Activated gamma-delta T cell treated with anti-CD3 and anti-CD28 coated beads, Interleukin-2, amount 50 U/mL, for 16 hours (primary cell): Measurements from ENCODE around the gene ATPAF2.

ENCODE experiments used
- DNase-seq: peaks from one replicate; pipeline ENCODE4 v3.0.0-alpha.2; 2020; ENCODE audit warnings: low read depth

Gene ATPAF2

DNA sequence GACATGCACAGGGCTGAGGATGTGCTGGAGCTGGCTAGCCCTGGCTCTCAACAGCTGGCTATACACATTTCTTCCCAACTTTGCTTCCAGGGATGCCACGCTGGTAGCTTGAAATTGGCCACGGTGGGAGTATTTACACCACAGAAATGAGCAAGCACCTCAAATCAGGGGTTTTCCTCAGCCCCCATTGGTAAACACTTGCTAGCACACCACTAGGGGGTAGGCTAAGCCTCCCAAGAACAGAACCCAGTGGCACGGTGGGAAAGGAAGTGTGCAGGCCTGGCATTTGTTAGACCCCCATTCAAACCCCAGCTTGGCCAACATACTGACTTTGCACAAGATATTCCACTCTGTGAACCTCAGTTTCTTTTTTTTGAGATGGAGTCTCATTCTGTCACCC is 53.4 kb downstream of the ATPAF2 start:
- no peak for DNase-seq

DNA sequence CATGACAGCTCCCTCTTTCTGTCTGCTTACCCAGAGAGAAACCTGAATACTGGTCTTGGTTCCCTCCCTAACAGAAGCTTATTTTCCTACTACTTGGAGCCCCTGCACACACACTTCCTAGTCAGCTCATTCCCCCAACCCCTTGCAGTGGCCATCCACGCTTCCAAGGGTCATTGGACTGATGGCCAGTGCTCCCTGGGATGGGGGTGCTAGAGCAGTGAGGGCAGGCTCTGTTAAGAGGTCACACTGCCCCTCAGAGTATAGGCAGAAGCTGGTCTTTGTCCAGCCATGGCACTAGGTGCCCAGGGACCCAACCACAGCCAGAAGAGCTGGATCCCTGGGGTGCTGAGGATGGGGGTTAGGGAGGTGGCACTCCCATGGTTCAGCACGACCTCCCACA is 53.8 kb downstream of the ATPAF2 start:
- no peak for DNase-seq

DNA sequence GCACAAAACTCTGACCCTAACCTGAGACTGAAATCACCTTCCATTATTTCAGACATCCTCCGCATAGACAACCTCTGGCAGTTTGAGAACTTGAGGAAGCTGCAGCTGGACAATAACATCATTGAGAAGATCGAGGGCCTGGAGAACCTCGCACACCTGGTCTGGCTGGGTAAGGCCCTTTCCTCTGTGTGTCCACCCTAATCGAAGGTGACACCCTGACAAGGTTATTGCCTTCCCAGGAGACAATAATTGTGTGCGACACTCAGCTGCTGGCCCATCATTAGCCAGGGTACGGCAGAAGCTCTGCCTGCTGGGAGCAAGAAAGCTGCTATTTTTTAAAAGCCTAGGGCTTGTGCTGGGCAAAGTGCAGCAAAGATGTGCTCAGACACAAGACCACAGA is 55.2 kb downstream of the ATPAF2 start:
- no peak for DNase-seq

DNA sequence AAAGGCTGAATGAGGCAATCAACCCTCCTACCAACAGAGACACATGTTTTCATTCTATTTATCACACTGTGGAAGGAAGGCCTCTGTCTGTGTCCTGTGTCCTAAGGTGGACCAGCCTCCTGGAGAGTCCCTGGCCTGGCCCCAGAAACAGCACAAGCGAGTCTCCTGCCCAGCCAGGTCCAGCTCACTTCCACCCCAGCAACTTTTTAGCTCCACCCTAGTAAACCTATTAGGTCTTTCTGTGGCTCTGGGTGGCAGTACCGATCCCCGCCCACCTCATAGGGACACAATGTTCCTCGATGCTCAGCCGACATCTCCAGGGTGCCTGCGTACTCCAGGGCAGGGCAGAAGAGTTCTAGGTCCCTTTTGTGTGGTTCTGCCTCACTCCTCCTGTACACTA is 55.6 kb downstream of the ATPAF2 start:
- no peak for DNase-seq

DNA sequence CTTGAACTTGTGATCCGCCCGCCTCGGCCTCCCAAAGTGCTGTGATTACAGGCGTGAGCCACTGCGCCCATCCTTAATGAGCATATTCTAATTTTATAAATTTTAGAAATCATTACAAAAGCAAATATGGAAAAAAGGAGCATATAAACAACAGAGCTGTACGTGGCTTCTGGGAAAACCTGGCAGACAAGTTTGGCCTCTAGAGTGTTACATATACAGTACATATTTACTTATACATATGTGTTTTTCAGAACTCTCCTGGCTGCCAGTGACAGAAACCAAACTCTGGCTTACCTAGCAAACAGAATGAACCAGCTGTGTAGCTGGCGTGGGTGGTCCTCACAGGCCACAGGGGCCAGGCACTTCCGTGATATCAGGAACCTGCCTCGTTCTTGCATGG is 56.2 kb downstream of the ATPAF2 start:
- no peak for DNase-seq

DNA sequence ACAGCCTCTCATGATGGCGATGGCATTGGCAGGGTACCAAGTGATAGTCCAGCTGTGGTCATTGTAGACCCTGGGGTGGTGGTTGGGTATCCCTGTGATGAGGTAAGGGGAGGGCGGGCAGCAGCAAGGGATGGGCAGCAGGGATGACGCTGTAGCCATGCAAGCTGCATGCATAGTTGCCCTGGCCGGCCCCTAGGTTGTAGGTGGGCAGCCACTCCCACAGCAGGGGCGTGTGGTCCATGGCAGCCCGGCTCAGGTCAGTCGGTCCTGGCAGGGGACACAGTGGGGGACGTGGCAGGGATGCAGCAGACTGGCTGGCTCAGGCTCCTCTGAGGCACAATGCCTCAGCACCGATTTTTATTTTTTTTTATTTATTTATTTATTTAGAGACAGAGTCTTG is 57.6 kb downstream of the ATPAF2 start:
- DNase-seq: no peak

DNA sequence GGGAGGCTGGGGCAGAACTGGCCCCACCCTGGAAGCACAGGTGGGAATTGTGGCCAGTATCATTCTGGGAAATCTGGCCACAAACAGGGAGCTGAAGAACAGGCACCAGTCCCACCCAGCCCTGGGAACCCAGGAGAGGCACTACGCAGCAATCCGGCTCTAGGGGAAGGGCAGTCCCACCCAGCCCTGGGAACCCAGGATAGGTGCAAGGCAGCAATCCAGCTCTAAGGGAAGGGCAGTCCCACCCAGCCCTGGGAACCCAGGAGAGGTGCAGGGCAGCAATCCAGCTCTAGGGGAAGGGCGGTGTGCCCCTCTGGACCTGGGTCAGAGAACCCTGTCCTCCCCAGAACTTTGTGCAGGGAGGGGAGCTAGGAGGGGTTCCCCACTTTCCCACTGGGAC is 59.2 kb downstream of the ATPAF2 start:
- no peak for DNase-seq

DNA sequence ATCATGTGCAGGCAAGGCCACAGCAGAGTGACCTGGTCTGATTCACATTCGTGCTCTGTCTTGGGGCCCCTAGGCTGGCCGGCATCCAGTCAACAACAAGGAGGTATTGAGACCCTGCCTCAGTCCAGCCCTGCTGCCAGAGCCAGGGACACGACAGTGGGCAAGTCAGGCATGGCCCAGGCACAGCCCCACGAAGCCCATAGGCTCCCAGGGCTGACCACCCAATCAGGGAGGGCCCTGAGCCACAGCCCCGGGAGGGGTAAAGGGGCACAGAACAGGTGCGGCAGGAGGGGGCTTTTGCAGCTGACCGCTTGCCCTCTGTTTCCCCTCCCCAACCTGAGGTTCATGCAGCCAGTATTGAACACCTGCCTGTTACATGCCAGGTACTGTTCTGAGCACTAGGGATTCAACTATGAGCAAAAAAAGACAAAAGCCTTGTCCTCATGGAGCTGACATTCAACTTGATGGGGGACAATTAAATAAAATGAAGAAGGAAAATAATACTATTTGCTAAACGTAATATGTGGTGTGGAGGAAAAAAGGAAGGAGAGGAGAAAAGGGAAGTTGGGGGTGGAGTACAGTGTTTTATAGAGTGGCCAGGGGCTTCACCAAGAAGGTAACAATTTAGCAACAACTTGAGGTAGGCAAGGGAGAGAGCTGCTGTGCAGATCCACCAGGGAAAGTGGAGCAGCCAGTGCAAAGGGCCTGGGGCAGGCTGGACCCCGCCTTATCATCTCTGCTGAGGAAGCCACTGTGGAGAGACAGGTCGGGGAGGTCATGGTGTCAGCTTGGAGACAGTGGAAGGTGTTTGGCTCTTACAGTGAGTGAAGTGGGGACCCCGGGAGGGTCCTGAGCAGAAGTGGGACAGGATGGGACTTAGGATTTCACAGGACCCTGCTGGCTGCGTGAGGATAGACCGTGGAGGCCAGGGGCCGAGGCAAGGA is 60.2 kb downstream of the ATPAF2 start:
- no peak for DNase-seq

DNA sequence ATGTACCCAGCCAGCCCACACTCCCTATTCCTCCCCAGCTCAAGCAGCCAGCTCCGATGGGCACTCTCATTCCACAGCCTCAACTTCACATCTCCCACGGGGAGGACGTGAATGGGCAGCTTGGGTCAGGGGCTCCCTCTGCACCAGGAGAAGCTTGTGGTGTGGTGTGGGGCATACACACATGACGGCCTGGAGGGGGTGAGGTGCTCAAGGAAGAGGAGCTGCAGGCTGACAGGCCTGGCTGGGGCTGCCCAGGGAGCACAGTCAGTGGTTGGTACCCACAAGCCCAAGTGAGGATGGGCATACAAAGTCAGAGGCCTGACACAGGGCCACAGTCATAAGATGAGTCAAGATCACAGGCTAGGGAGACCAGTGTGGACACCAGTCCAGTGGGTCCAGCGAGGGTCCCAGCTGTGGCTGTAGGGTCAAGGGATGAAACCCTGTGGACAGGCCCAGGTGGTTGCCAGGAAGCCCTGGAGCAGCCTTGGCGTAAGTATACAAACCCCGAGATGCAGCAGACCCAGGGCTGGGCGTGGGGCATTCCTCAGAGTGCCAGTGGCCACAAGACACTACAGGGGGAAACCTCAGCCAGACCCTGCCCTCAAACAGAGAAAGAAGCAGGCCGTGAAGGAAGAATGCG is 61.9 kb downstream of the ATPAF2 start:
- DNase-seq: no peak

DNA sequence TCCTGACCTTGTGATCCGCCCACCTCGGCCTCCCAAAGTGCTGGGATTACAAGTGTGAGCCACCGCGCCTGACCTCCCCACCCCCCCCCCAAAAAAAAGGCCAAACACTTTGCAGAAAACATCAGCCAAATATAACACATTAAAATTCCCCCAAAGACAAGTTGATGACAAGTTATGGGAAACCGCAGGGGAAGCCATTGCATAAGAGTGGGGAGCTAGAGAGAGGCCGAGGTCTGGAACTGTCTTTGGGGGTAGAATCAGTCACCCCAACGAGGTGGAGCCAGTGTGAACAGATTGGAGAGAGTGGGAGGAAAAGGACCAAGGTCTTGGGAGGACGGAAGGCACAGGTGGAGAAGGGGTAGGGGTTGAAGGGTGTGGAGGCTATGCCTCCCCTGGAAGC is 63.5 kb downstream of the ATPAF2 start:
- DNase-seq: no peak

DNA sequence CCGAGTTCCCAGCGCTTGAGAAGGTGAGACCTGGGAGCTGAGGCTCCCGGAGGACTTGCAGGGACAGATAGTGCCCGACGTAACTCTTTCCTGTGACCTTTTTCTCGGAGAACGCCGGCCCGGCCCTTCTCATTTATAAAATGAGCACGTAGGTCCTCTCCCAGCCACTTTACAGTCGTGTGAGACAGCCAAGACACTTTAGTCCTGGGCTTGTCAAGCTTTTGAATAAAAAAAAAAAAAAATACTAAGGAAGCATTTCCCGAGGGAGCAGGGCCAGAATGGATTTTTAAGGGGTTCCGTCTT is 66.1 kb downstream of the ATPAF2 start:
- no peak for DNase-seq

DNA sequence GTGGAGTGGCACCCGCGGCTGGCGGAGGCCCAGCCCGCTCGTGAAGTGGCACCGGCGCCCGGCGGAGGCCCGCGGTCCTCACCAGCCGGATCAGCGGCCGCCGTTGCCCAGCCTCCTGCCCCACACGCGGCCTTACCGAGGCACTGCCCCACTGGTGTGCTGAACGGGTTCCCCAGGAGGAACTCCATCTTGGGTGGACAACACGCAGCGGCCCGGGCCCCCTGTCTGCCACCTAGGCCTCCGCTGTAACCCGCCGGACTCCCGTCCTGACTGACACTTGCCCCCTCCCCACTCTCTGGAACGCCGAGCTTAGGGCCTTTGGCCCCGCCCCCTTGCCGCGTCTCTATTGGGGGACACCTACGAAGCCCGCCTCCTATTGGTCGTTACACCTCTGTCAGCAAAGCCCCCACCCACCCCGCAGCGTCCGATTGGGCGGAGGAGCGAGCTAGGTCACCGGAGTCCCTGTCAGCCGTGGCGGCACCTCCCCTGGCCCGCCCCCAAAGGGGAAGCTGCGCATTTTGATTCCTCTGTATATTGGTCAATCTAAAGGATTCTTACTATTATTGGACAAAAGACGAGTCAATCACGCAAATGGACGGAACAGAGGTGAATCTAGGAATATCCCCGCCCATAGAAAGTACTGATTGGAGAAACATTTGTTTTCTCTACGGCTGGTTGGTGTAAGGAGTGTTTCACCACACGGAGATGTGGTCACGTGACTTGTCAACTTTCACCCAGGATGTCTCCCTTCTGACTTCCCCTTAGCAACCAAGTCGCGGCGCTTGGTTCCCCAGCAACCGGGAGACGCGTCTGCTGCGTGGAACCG is 66.6 kb downstream of the ATPAF2 start, which contains the start of the genes DRC3 and TOM1L2:
Gene DRC3 (plus strand): TSS at position 737 of the 826 bp plus-strand sequence. CDS start 4,737 bp downstream, outside the sequence.
Gene TOM1L2 (minus strand): TSS at position 275 of the 826 bp plus-strand sequence. CDS start 87 bp downstream, at position 188.
- peak; percentile 100 for DNase-seq

DNA sequence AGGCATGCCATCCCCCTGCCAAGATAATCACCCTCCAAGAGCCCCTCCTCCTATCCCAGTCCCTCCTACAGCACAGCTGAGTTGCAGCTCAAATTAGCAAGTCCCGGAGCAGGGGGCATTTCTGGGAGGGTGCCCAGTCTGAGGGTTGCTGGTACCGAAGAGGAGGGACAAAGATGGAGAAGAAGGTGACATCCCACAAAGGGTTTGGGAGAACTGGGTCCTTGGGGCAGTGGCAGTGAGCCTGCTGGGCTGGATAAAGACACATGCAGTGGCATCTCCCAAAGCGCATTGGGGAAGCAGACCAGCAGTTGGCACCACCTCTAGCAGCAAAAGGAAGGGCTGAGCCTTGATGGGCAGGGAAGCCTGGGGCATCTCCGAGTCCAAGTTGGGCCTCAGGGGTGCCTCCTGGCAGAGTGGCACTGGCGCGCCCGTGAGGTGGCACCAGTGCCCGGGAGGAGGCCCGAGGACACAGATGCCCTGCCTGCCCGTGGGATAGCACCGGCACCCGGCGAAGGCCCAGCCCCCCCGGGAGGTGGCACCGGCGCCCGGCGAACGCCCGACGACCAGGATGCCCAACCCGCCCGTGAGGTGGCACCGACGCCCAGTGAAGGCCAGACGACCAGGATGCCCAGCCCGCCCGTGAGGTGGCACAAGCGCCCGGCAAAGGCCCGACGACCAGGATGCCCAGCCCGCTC is 67.4 kb downstream of the ATPAF2 start:
- peak; percentile 4 for DNase-seq

DNA sequence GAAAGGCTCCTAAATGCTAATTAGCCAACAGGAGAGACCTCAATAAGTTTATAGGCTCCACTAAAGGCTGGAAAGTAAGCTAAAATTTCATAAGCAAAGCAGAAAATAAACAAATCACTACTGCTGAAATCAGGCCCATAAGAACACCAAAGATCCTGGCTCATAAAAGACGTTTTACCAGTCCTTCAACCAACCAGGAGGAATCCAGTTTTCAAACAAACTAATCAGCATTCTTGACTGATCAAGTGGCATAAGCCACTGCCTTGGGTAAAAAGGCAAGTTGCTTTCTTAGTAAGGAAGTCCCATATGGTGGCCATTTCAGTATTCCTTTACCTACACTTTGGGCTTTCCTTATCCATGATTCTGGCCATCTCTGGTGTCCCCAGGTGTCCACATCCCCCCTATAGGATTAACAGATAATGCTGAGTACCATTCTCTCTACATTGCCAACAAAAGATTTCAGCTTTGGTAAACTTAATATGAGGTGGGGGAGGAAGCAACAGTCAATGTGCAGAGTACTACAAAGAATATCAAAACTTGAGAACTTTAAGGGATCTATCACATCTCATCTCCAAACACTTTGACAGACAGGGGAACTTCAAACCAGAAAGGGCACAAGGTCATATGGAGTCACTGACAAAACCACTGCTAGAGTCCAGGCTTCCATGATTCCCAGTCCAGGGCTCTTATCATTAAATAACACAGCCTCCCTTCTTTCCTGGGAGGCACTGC is 68.1 kb downstream of the ATPAF2 start:
- DNase-seq: no peak
